Measurements from ENCODE around the gene OR9G4. TPM values are rescaled to one million over a fixed set of nuclear protein-coding genes. Genes with fewer than 3 reads are reported as not detected.

Gene OR9G4
- total RNA-seq, 1 donor from 2014 or later = not detected

DNA sequence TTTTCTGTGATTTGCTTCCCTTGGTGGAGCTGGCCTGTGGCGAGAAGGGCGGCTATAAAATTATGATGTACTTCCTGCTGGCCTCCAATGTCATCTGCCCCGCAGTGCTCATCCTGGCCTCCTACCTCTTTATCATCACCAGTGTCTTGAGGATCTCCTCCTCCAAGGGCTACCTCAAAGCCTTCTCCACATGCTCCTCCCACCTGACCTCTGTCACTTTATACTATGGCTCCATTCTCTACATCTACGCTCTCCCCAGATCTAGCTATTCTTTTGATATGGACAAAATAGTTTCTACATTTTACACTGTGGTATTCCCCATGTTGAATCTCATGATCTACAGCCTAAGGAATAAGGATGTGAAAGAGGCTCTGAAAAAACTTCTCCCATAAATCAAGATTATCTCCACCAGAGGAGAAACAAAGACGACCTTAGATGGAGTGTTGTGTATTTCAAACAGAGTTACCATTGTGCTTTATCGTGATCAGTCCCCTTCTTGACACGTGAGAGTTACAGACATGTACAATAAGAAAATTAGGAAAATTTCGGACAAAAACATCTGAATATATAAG, 47.5 kb downstream of the OR9G4 start:
- no peak for DNase-seq (ENCODE audit: low read depth)
- TF ChIP-seq, protein P1, sequence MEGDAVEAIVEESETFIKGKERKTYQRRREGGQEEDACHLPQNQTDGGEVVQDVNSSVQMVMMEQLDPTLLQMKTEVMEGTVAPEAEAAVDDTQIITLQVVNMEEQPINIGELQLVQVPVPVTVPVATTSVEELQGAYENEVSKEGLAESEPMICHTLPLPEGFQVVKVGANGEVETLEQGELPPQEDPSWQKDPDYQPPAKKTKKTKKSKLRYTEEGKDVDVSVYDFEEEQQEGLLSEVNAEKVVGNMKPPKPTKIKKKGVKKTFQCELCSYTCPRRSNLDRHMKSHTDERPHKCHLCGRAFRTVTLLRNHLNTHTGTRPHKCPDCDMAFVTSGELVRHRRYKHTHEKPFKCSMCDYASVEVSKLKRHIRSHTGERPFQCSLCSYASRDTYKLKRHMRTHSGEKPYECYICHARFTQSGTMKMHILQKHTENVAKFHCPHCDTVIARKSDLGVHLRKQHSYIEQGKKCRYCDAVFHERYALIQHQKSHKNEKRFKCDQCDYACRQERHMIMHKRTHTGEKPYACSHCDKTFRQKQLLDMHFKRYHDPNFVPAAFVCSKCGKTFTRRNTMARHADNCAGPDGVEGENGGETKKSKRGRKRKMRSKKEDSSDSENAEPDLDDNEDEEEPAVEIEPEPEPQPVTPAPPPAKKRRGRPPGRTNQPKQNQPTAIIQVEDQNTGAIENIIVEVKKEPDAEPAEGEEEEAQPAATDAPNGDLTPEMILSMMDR (conservative IDR thresholded peaks at IDR 0.05; ENCODE audit: low read depth, low read length) = no peak
- no peak overlapping the region for H3K4me3 ChIP-seq (ENCODE audit: low read depth, low read length)

DNA sequence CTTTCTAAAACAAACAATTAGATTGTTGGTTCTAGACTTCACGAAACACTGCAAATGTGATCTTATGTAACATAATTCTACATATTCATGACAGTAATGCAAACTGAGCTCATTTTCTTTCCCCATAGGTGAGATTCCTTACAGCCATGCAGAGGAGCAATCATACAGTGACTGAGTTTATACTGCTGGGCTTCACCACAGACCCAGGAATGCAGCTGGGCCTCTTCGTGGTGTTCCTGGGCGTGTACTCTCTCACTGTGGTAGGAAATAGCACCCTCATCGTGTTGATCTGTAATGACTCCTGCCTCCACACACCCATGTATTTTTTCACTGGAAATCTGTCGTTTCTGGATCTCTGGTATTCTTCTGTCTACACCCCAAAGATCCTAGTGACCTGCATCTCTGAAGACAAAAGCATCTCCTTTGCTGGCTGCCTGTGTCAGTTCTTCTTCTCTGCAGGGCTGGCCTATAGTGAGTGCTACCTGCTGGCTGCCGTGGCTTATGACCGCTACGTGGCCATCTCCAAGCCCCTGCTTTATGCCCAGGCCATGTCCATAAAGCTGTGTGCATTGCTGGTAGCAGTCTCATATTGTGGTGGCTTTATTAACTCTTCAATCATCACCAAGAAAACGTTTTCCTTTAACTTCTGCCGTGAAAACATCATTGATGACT, 48.1 kb downstream of the OR9G4 start:
- no peak overlapping the region for H3K4me3 ChIP-seq (ENCODE audit: low read depth, low read length)
- DNase-seq (ENCODE audit: low read depth) = no peak
- TF ChIP-seq, protein P1 (conservative IDR thresholded peaks at IDR 0.05; ENCODE audit: low read depth, low read length) = no peak

DNA sequence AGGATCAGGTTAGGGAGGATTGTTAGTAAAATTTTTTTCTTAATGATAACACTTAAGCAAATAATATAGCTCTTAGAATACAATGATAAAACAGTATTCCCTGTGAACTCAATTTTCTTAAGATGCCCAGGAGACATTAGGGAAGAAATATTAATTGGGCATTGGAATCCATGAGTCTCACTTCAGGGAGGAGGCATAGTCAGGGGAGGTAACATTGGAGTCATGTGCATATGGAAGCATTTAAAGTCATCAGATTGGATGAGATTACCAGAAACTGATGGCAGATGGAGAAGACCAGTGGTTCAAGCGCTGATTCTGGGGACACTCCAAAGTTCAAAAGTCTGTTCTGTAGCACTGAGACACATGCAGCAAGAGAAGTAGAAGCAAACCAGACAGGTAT, 49.7 kb downstream of the OR9G4 start, which contains the start of gene OR9G1:
Gene OR9G1 (plus strand): TSS at position 301 of the 400 bp plus-strand sequence. CDS start 1,293 bp downstream, outside the sequence.
- no peak within 1 kb of the TSS for H3K4me3 ChIP-seq (ENCODE audit: low read depth, low read length)
- no peak for DNase-seq (ENCODE audit: low read depth)
- TF ChIP-seq, protein P1 (conservative IDR thresholded peaks at IDR 0.05; ENCODE audit: low read depth, low read length) = no peak

DNA sequence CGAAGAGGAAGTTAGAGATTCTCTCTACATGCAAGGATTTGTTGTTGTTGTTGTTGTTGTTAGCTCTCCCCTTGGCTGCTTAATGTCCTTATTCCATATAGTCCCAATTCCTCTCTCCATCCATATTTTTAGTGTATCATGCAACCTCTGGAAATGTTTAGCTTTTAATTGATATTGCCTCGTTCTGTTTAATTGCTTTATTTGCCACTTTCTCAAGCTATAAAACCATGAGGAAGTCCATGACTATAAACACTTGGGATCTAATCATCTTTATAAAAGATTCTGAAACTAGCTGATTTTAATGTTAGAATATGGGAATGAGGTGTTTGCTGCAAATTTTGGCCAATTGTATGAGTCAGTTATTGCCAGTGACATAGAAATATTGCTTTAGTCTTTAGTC, 55.1 kb downstream of the OR9G4 start:
- TF ChIP-seq, protein P1 (conservative IDR thresholded peaks at IDR 0.05; ENCODE audit: low read depth, low read length) = no peak
- DNase-seq (ENCODE audit: low read depth) = no peak
- no peak overlapping the region for H3K4me3 ChIP-seq (ENCODE audit: low read depth, low read length)

Other genes starting within 250 kb of the OR9G4 start
- not detected in 2 replicates for gene OR5M11, start 205.4 kb downstream of the OR9G4 start, total RNA-seq
- not detected in 2 replicates for gene OR5M10, start 171.0 kb downstream of the OR9G4 start, total RNA-seq
- not detected in 2 replicates for gene OR5M1, start 133.8 kb downstream of the OR9G4 start, total RNA-seq
- not detected in 2 replicates for gene OR5AP2, start 106.3 kb downstream of the OR9G4 start, total RNA-seq
- not detected in 2 replicates for gene OR5AR1, start 85.0 kb downstream of the OR9G4 start, total RNA-seq
- gene OR9G1, start 49.6 kb downstream of the OR9G4 start, total RNA-seq = not detected in 2 replicates
- not detected in 2 replicates for gene OR5AK2, start 240.2 kb upstream of the OR9G4 start, total RNA-seq

All from epithelial cell of proximal tubule (primary cell).